HepG2 (cell line): Measurements from ENCODE around the gene TULP4. TPM values are rescaled to one million over a fixed set of nuclear protein-coding genes. Genes with fewer than 3 reads are reported as not detected.

Source experiments
- ATAC-seq: fragments of 200-7000 bp; cut with Tn5 transposase; 3 replicates; pipeline ENCODE4 v1.9.1; 2020; ENCODE audit warnings: mild to moderate bottlenecking, moderate library complexity
- BruUV-seq: library from RNA; stranded (reverse); fragments of 400-500 nt; replicated peaks from 2 replicates; lab custom pipeline; 2021; lab: Mats Ljungman, UMichigan
- CTCF ChIA-PET: fragments of 300-600 bp; formaldehyde crosslinking; extraction: SDS; loops from one replicate; lab custom pipeline; 2021; ENCODE audit warnings: low total read pairs, inconsistent platforms, low intra/inter-chr PET ratio; lab: Yijun Ruan, JAX
- POLR2A ChIA-PET: fragments of 350-600 bp; sonication (Branson Sonifier 250); formaldehyde crosslinking; loops from one replicate; lab custom pipeline; 2020; ENCODE audit warnings: antibody characterized with exemption, inconsistent platforms; lab: Yijun Ruan, JAX
- DNase-seq: peaks from one replicate; pipeline ENCODE4 v3.0.0-alpha.2; 2015; ENCODE audit warnings: low spot score
- FAIRE-seq: peaks from 3 replicates; lab custom pipeline; 2011; peaks lifted over from hg19 to GRCh38; lab: Jason Lieb, UNC
- H2AFZ ChIP-seq: one replicate; pipeline ENCODE4 v1.6.1; 2011; ENCODE audit warnings: low read length, inconsistent platforms
- H3K27ac ChIP-seq: fragments of 300-600 bp; 3 replicates; pipeline ENCODE4 v1.8.0; 2011; ENCODE audit warnings: mixed run types, mild to moderate bottlenecking, mixed read lengths, low read length, inconsistent platforms; ENCODE audit not compliant: insufficient read depth; ENCODE audit errors: extremely low read length
- H3K27me3 ChIP-seq, 2 experiments: fragments of 200-600 bp in 1 of 2; 2 replicates in 1 of 2; 3 replicates in 1 of 2; pipeline versions ENCODE4 v1.6.0 to v1.8.0; 2011; ENCODE audit warnings: low read length in 2 of 2, mild to moderate bottlenecking in 2 of 2, moderate library complexity in 2 of 2, inconsistent platforms in 1 of 2; ENCODE audit not compliant: insufficient read depth in 2 of 2, control insufficient read depth in 1 of 2
- H3K36me3 ChIP-seq, 2 experiments: fragments of 200-600 bp in 1 of 2; replicated peaks in 1 of 2; 2 replicates in 1 of 2; 3 replicates in 1 of 2; pipeline versions ENCODE4 v1.5.1 to v1.8.0; 2011; ENCODE audit warnings: low read length in 2 of 2, inconsistent platforms in 1 of 2; ENCODE audit not compliant: insufficient read depth in 2 of 2, control insufficient read depth in 1 of 2
- H3K4me1 ChIP-seq: 2 replicates; pipeline ENCODE4 v1.5.1; 2012; ENCODE audit warnings: low read length, inconsistent platforms; ENCODE audit not compliant: insufficient read depth
- H3K4me2 ChIP-seq: 2 replicates; pipeline ENCODE4 v1.6.0; 2011; ENCODE audit warnings: low read depth, low read length, inconsistent platforms
- H3K4me3 ChIP-seq, 3 experiments: fragments of 200-600 bp in 1 of 3; sonication (generic), shearing (Covaris generic) in 1 of 3; replicated peaks in 1 of 3; 2 replicates each; pipeline ENCODE4 v1.5.1; 2011 to 2016; ENCODE audit warnings: low read length in 3 of 3, inconsistent platforms in 2 of 3, low read depth in 2 of 3, mild to moderate bottlenecking in 2 of 3, control low read depth in 1 of 3, mixed read lengths in 1 of 3; ENCODE audit not compliant: insufficient read depth in 1 of 3
- H3K79me2 ChIP-seq: one replicate; pipeline ENCODE4 v1.6.1; 2011; ENCODE audit warnings: low read length, inconsistent platforms; ENCODE audit not compliant: insufficient read depth
- H3K9ac ChIP-seq: 2 replicates; pipeline ENCODE4 v1.6.0; 2011; ENCODE audit warnings: mild to moderate bottlenecking, low read depth, low read length, inconsistent platforms; ENCODE audit not compliant: insufficient read depth
- H3K9me3 ChIP-seq: 2 replicates; pipeline ENCODE4 v1.5.1; 2012; ENCODE audit warnings: mild to moderate bottlenecking, low read length
- H4K20me1 ChIP-seq: 2 replicates; pipeline ENCODE4 v1.6.0; 2011; ENCODE audit warnings: inconsistent platforms, mild to moderate bottlenecking, low read length, moderate library complexity; ENCODE audit not compliant: insufficient read depth
- BRF2 ChIP-seq: sonication (generic); formaldehyde crosslinking; IDR thresholded peaks from 2 replicates; pipeline ENCODE4 v1.8.1; 2022; ENCODE audit warnings: mild to moderate bottlenecking, missing genetic modification reagents
- FLYWCH1 ChIP-seq: sonication (generic); formaldehyde crosslinking; IDR thresholded peaks from 2 replicates; pipeline ENCODE4 v1.8.1; 2023; ENCODE audit warnings: mild to moderate bottlenecking, missing genetic modification reagents
- FOXA3 ChIP-seq: IDR thresholded peaks from 2 replicates; pipeline ENCODE4 v1.6.1; 2016; ENCODE audit warnings: missing genetic modification reagents, missing compliant biosample characterization
- FOXJ3 ChIP-seq: sonication (generic); formaldehyde crosslinking; IDR thresholded peaks from 2 replicates; pipeline ENCODE4 v1.4.0; 2020; ENCODE audit warnings: missing genetic modification reagents, mild to moderate bottlenecking, borderline replicate concordance
- KDM5B ChIP-seq: sonication (generic); formaldehyde crosslinking; IDR thresholded peaks from 2 replicates; pipeline ENCODE4 v1.4.0; 2020; ENCODE audit warnings: missing genetic modification reagents, mild to moderate bottlenecking, borderline replicate concordance
- KLF13 ChIP-seq: sonication (generic); formaldehyde crosslinking; IDR thresholded peaks from 2 replicates; pipeline ENCODE4 v1.4.0; 2020; ENCODE audit warnings: mild to moderate bottlenecking, missing genetic modification reagents
- MTERF4 ChIP-seq: sonication (generic); formaldehyde crosslinking; IDR thresholded peaks from 2 replicates; pipeline ENCODE4 v1.8.0; 2023; ENCODE audit warnings: mild to moderate bottlenecking, missing genetic modification reagents
- RNF2 ChIP-seq: fragments of 450-650 bp; conservative IDR thresholded peaks from 2 replicates; pipeline ENCODE4 v1.6.1; 2016; ENCODE audit warnings: low read depth
- SIX4 ChIP-seq: sonication (generic); formaldehyde crosslinking; IDR thresholded peaks from 2 replicates; pipeline ENCODE4 v1.4.0; 2020; ENCODE audit warnings: missing genetic modification reagents
- ZNF17 ChIP-seq: sonication (generic); formaldehyde crosslinking; IDR thresholded peaks from 2 replicates; pipeline ENCODE4 v1.5.0; 2020; ENCODE audit warnings: mild to moderate bottlenecking, missing genetic modification reagents
- ZNF232 ChIP-seq: sonication (generic); formaldehyde crosslinking; IDR thresholded peaks from 2 replicates; pipeline ENCODE4 v1.4.0; 2020; ENCODE audit warnings: missing genetic modification reagents, borderline replicate concordance
- ZNF292 ChIP-seq: sonication (generic); formaldehyde crosslinking; IDR thresholded peaks from 2 replicates; pipeline ENCODE4 v1.8.1; 2022; ENCODE audit warnings: mild to moderate bottlenecking, low read depth, missing genetic modification reagents, borderline replicate concordance
- ZNF468 ChIP-seq: sonication (generic); formaldehyde crosslinking; IDR thresholded peaks from 2 replicates; pipeline ENCODE4 v1.8.0; 2022; ENCODE audit warnings: mild to moderate bottlenecking, moderate library complexity, missing genetic modification reagents
- ZNF646 ChIP-seq: sonication (generic); formaldehyde crosslinking; IDR thresholded peaks from 2 replicates; pipeline ENCODE4 v1.9.0; 2021; ENCODE audit warnings: mild to moderate bottlenecking, missing genetic modification reagents
- ZNF713 ChIP-seq: sonication (generic); formaldehyde crosslinking; IDR thresholded peaks from 2 replicates; pipeline ENCODE4 v1.4.0; 2020; ENCODE audit warnings: mild to moderate bottlenecking, missing genetic modification reagents
- ZNF737 ChIP-seq: sonication (generic); formaldehyde crosslinking; IDR thresholded peaks from 2 replicates; pipeline ENCODE4 v1.5.0; 2020; ENCODE audit warnings: missing genetic modification reagents, mild to moderate bottlenecking, borderline replicate concordance
- ZNF777 ChIP-seq: sonication (generic); formaldehyde crosslinking; IDR thresholded peaks from 2 replicates; pipeline ENCODE4 v1.4.0; 2020; ENCODE audit warnings: missing genetic modification reagents
- WGBS: methylation state at CpG from one replicate; pipeline ENCODE4 v1.1.6; 2017; ENCODE audit warnings: low lambda C conversion rate; 5-methylcytosine and 5-hydroxymethylcytosine counted together
- in situ Hi-C: cut with HindIII; loops from 2 replicates; pipeline ENCODE4 v1.10.0; 2017; ENCODE audit warnings: low pct_unique_long_range_greater_than_20kb; ENCODE audit not compliant: extremely low pct_ligation_motif_present
- intact Hi-C: fragments of 100-400 bp; cut with micrococcal nuclease; formaldehyde crosslinking; loops from one replicate; pipeline ENCODE4 v1.10.0; 2022; ENCODE audit not compliant: unreplicated experiment
- polyA plus RNA-seq, 8 experiments: library from polyadenylated mRNA; depleted of rRNA in 3 of 8; stranded (reverse) in 7 of 8; unstranded in 1 of 8; fragments of >200 nt; fragmentation: Illumina TruSeq in 4 of 8; extraction: Trizol in 4 of 8; gene quantifications; 2 replicates each; pipeline versions ENCODE4 v1.2.1 to v1.2.3, GENCODE V29; 2011 to 2016; ENCODE audit warnings: low read depth in 4 of 8, missing spikeins in 1 of 8, mixed read lengths in 1 of 8; ENCODE audit not compliant: insufficient read depth in 1 of 8
- total RNA-seq, 5 experiments: library from RNA; depleted of rRNA; stranded (reverse); fragments of >200 nt; fragmentation: Illumina TruSeq; extraction: Trizol; gene quantifications; 2 replicates each; pipeline ENCODE4 v1.2.3, GENCODE V29; 2016; ENCODE audit warnings: low read depth in 1 of 5

The TULP4 gene
- total and polyA plus RNA-seq, 2 of the 13 experiments (the other 11 are each of a cell fraction or from before 2014, with no cell fraction given) = 21.1 to 122 TPM

- no peak for TF ChIP-seq ZNF646 (CRISPR knock-in tag)
- TF ChIP-seq MTERF4 (CRISPR knock-in tag) = no peak
- TF ChIP-seq, all 625 proteins: peak for 0
Observed at GRCh38 chr6:158328952-158329351, 16.7 kb downstream of the TULP4 start (continued).

- FAIRE-seq = no peak
- no peaks in the 10 kb centered on the region for H3K27me3 ChIP-seq
- peaks cover 76% of the 10 kb centered on the region for H3K4me1 ChIP-seq
- H3K79me2 ChIP-seq = peaks cover 91% of the 10 kb centered on the region
- WGBS = 91% methylated on average over 1 of the region's 1 CpG
- in situ Hi-C loops (no loop called here), intact Hi-C loops (loop anchor here (10.0 kb wide), 1 partner anchor 55 kb away; no protein-coding TSS in a partner anchor)
- no peak overlapping the region for H3K4me3 ChIP-seq
- BruUV-seq = no TSS peak
- no peak overlapping the region for H3K27ac ChIP-seq
- H3K36me3 ChIP-seq = peaks cover 0 to 10% of the 10 kb centered on the region in 2 experiments; a peak in 4 of 5 replicates
- no peak for ATAC-seq
- no peak overlapping the region for H2AFZ ChIP-seq
- H4K20me1 ChIP-seq = no peaks in the 10 kb centered on the region
- no peak overlapping the region for H3K9ac ChIP-seq
- H3K9me3 ChIP-seq = no peaks in the 10 kb centered on the region
- no peak for DNase-seq
- POLR2A ChIA-PET = no interaction called here
- H3K4me2 ChIP-seq = no peak overlapping the region
- CTCF ChIA-PET = no interaction called here
- TF ChIP-seq FLYWCH1 (CRISPR knock-in tag) (no peak), RNF2 (no peak), ZNF737 (no peak), ZNF17 (CRISPR knock-in tag) (no peak), BRF2 (CRISPR knock-in tag) (no peak), ZNF468 (CRISPR knock-in tag) (no peak), ZNF292 (CRISPR knock-in tag) (no peak), ZNF777 (no peak), KLF13 (CRISPR knock-in tag) (no peak), ZNF713 (CRISPR knock-in tag) (no peak), FOXJ3 (CRISPR knock-in tag) (no peak), ZNF232 (no peak), FOXA3 (CRISPR knock-in tag) (no peak), SIX4 (CRISPR knock-in tag) (no peak), KDM5B (CRISPR knock-in tag) (no peak)
Observed at GRCh38 chr6:158329531-158329930, 17.3 kb downstream of the TULP4 start.
